HG03565 (cell line): ENCODE measurements around the gene LHFPL3.
"Not testable (repeated sequence)": the region's sequence is repeated elsewhere in the genome, so short reads cannot be mapped to it uniquely, and the experiment has no call there.

ENCODE experiments used
- ATAC-seq: cut with Tn5 transposase; IDR thresholded peaks from one replicate; pipeline ENCODE4 v1.9.1; 2021; ENCODE audit warnings: mild to moderate bottlenecking, moderate library complexity; ENCODE audit not compliant: unreplicated experiment

LHFPL3 gene

DNA sequence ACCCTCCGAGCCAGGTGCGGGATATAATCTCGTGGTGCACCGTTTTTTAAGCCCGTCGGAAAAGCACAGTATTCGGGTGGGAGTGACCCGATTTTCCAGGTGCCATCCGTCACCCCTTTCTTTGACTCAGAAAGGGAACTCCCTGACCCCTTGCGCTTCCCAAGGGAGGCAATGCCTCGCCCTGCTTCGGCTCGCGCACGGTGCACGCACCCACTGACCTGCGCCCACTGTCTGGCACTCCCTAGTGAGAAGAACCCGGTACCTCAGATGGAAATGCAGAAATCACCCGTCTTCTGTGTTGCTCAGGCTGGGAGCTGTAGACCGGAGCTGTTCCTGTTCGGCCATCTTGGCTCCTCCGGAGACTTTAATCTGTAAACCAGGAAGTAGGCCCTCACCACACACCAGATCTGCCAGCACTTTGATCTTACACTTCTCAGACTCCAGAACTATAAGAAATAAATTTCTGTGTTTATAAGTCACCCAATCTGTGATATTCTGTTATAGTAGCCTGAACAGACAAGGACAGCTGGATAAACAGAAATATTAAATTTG, 235.0 kb downstream of the LHFPL3 start:
- ATAC-seq: not testable (repeated sequence)

DNA sequence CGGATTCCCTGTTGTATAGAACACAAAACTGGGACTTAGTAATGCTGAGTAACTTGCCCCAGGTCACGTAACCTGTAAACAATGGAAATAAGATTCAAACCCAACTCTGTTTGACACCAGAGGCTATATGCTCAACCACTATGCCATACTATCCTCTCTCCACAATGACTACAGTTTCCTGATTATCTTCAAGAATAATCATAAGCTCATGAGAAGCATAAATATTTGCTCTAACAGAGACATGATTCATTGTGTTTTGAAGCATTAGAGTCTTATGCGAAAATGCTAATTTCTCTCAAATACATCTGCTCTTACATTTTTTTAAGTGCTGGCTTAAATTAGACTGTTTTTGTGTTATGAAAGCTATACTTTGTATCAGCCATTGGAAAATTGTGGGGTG, 241.3 kb downstream of the LHFPL3 start:
- no peak for ATAC-seq

GRCh38 chr7:104572554-104572953, 244.2 kb downstream of the LHFPL3 start:
- no peak for ATAC-seq

- no peak for ATAC-seq
These were observed 256.2 kb downstream of the LHFPL3 start for GRCh38 chr7:104584620-104585019.

DNA sequence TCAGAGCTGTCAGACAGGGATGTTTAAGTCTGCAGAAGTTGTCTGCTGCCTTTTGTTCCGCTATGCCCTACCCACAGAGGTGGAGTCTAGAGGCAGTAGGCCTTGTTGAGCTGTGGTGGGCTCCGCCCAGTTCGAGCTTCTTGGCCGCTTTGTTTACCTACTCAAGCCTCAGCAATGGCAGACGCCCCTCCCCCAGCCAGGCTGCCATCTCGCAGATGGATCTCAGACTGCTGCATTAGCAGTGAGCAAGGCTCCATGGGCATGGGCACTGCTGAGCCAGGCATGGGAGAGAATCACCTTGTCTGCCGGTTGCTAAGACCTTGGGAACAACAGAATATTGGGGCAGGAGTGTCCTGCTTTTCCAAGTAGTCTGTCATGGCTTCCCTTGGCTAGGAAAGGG, 267.2 kb downstream of the LHFPL3 start:
- not testable (repeated sequence) for ATAC-seq

GRCh38 chr7:104603957-104604356, 275.6 kb downstream of the LHFPL3 start:
- ATAC-seq: no peak

DNA sequence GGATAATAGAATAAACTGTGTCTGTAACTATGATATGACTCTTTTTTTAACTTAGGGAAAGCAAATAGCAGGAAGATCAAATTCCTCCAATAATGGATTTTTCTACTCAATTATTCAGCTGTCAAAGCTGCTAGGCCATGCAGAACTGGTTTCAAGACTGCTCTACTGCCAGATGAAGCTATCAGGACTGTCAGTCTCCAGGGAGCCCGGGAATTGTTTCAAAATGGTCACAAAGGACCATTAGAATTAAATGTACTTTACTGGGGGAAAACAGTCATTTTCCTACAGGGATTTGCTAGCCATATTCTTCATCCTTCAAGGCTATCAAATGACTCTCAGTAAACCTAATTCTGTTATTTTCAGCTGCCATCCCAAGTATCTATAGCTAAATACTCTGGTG, 276.3 kb downstream of the LHFPL3 start:
- no peak for ATAC-seq

DNA sequence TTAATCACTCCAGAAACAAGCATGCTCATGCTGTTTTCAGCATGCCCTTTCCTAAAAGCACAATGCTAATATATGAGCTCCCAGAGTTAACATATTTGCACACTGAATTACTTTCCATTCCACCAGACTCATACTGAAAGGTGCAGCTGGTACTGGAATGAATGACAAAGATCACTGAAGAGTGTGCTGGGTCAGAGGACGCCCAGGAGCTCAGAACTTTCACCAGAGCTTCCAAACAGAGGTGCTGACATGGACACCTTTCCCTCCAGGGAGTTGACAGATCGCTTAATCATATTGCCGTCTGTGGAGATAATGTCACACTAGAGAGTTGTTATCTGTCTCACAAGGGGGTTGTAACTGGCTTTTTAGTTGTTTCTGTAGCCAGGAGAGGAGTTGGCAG, 292.9 kb downstream of the LHFPL3 start:
- ATAC-seq: peak; percentile 57

- no peak for ATAC-seq
These were observed 297.6 kb downstream of the LHFPL3 start for GRCh38 chr7:104625956-104626355.

- no peak for ATAC-seq
These were observed 299.1 kb downstream of the LHFPL3 start for GRCh38 chr7:104627516-104627915.

DNA sequence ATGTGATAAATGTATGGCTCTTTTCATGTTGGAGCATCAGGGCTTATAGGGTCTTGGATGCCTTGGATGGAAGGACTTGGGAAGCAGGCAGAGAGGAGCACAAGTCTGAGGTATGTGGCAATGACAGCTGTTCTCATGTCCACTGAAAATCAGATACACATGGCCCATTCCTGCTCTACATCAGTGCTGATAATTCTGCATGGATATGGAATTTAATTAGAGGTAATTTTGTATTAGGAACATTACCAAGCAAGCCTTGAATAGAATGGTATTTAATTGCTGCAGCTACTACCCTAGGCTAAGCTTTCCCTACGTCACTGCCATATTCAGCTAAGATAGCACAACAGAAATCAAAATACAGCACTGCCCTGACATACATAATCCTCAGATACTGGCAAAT, 299.6 kb downstream of the LHFPL3 start:
- ATAC-seq: no peak

DNA sequence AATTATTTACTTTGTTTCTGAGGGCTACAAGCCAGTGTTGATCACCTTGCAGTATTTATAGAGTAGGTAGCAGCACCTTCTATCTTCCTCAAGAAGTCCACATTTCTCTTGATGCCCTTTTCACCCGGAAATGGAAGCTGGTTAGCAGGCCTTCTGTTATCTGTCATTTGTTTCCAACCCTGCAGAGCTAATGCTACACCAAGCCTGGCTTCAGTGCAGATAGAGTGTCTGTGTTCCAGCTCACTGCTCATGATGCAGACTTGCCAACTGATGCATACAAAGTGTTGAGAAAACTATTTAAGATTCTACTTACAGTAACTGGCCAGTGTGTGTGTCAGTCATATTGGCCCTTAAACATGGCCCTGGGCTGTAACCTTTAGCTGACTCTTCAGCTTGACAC, 301.0 kb downstream of the LHFPL3 start:
- no peak for ATAC-seq

DNA sequence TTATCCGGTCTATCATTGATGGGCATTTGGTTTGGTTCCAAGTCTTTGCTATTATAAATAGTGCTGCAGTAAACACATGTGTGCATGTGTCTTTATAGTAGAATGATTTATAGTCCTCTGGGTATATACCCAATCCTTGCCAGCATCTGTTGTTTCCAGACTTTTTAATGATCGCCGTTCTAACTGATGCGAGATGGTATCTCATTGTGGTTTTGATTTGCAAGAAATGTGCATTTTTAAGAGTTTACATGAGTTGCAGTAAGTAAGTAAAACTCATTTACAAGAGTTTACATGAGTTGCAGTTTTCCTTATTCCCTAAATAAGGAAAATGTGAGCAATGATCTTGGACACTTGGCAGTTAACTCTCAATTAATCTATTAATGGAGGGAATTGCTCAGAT, 312.1 kb downstream of the LHFPL3 start:
- ATAC-seq: no peak

DNA sequence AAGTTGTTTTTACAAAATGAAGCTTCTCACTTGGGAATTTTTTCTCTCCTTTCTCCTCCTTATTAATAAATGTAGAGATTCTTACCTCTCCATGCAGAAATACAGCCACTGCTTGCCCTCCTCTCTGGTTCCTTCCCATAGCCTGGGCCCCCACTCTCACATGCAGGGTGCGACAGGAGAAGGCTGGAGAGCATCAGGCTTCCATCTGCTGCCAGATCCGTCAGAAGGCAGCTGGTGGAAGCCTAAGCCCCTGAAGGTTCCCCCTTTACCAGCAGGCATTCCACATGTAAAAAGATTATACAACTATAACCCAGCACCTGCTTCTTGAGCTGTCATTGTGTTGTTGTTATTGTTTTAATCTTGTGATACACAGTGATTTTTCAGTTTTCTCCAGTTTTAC, 314.2 kb downstream of the LHFPL3 start:
- ATAC-seq: no peak

GRCh38 chr7:104643587-104644217, 315.3 kb downstream of the LHFPL3 start:
- no peak for ATAC-seq

DNA sequence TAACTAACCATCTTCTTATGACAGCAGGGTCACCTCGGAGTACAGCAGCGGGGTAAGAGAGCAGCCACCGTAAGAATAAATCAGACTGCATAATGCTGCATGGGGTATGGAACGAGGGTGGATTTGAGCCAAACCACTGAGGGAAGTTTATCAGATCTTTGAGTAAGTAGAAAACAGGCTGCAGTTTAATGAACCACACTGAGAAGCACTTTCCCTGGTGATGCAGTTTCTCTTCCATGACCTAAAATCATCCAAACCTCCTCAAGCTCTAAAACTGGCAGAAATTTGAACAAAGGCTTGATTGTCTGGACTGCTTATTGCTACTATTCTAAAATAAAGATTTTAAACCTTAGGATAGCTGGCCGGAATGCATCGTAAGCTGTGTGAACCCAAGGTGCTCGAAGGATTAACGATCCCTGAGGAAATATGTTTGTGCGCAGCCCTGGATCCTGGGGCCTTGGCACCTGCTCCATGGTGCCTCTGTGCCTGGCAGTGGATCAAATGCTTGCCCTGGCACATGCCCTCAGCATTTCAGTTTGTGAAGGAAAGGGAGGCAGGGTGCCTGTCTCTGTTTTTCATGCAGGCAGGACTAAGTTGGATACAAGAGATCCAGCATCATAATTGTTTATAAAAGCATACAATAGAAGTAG, 322.7 kb downstream of the LHFPL3 start:
- no peak for ATAC-seq

DNA sequence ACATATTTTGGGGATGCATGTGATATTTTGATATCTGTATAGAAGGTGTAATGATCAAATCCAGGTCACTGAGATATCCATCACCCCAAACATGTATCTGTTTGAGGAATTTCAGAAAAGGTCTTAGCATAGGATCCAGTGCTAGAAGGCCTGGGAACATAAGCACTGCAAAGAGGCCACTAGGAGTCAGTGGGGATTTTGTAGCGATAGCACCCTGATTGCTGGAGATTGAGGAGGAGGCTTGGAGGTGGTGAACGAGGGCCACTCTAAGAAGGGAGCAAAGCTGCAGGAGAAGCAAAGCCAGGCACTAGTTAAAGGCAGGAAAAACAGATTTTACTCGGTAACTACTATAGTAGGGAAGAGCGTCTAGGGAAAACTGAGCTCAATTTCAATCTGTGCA, 324.0 kb downstream of the LHFPL3 start:
- ATAC-seq: no peak

- no peak for ATAC-seq
These were observed 324.5 kb downstream of the LHFPL3 start for GRCh38 chr7:104652865-104653264.

- no peak for ATAC-seq
These were observed 325.5 kb downstream of the LHFPL3 start for GRCh38 chr7:104653825-104654401.

DNA sequence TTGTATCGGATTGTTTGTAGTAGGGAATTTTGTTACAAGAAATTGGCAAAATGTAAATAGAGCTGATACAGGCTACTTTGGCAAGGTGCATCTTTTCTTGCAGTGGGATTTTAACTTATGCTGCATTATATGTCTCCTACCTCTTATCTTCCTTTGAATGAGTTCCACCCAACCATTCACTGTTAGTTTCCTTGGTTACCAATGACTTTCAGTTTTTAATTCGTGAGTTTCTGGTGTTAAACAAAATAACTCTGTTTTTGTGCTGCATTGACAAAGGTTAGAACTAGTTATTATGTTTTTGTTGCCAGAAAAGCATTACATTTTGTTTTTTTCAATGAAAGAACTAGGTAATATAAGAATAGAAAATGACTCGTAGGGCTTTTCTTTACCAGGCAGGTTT, 327.2 kb downstream of the LHFPL3 start:
- no peak for ATAC-seq

DNA sequence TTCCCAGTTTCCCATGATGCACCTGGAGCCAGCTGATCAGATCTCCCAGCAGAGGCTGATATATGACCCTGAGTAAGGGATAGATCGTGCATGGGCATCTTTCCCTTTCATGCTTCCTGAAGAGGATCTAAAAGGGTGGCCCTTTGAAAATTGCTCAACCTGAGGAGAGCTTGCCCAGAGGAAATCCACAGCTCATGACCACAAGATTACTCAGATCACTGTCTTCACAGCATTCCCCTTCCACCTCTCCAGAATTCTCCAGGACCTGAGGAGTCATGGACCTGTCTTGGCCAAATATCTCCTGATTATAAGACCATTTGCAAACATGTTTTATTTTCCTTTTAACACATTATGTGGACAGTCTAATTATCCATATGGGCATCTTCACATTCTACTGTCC, 328.1 kb downstream of the LHFPL3 start:
- ATAC-seq: no peak

GRCh38 chr7:104657134-104657533, 328.7 kb downstream of the LHFPL3 start:
- ATAC-seq: no peak
